ENCODE results near the gene TLR3.
"Not testable (repeated sequence)": the region's sequence is repeated elsewhere in the genome, so short reads cannot be mapped to it uniquely, and the experiment has no call there.

Gene TLR3

GRCh38 chr4:186050135-186050534, 18.8 kb upstream of the TLR3 start:
- not testable (repeated sequence) for DNase-seq

- no peak for DNase-seq
Measured at GRCh38 chr4:186051096-186051495, 17.9 kb upstream of the TLR3 start.

- no peak for DNase-seq
Measured at GRCh38 chr4:186058253-186058979, 10.5 kb upstream of the TLR3 start.

GRCh38 chr4:186058980-186059316, 10.0 kb upstream of the TLR3 start:
- no peak for DNase-seq

GRCh38 chr4:186061921-186062320, 7.0 kb upstream of the TLR3 start:
- no peak for DNase-seq

GRCh38 chr4:186067757-186068385, 1.1 kb upstream of the TLR3 start:
- peak; percentile 45 for DNase-seq

- DNase-seq: no peak
Measured at GRCh38 chr4:186069729-186070128, 773 bp downstream of the TLR3 start.

GRCh38 chr4:186072516-186072915, 3.6 kb downstream of the TLR3 start:
- no peak for DNase-seq

GRCh38 chr4:186074189-186074588, 5.2 kb downstream of the TLR3 start:
- DNase-seq: no peak

GRCh38 chr4:186078981-186079638, 10.2 kb downstream of the TLR3 start:
- DNase-seq: no peak

- DNase-seq: no peak
Measured at GRCh38 chr4:186079694-186080093, 10.7 kb downstream of the TLR3 start.

GRCh38 chr4:186081202-186081807, 12.3 kb downstream of the TLR3 start:
- peak; percentile 9 for DNase-seq

GRCh38 chr4:186082221-186082620, 13.3 kb downstream of the TLR3 start:
- no peak for DNase-seq

GRCh38 chr4:186088523-186088922, 19.6 kb downstream of the TLR3 start:
- DNase-seq: no peak

- no peak for DNase-seq
Measured at GRCh38 chr4:186092296-186092695, 23.3 kb downstream of the TLR3 start.

GRCh38 chr4:186095406-186095805, 26.4 kb downstream of the TLR3 start:
- DNase-seq: peak; percentile 27

GRCh38 chr4:186096681-186097165, 27.8 kb downstream of the TLR3 start:
- no peak for DNase-seq

GRCh38 chr4:186097386-186097785, 28.4 kb downstream of the TLR3 start:
- no peak for DNase-seq

- no peak for DNase-seq
Measured at GRCh38 chr4:186102931-186103330, 34.0 kb downstream of the TLR3 start.

GRCh38 chr4:186104114-186104889, 35.3 kb downstream of the TLR3 start, which contains the start of gene FAM149A:
Gene FAM149A (plus strand): TSS chr4:186104704.
- DNase-seq: peak; percentile 79

GRCh38 chr4:186104890-186105646, 36.1 kb downstream of the TLR3 start:
- peak; percentile 49 for DNase-seq
